Colonic mucosa (tissue), 4 donors: ENCODE measurements around the gene ZFPM1. TPM values are rescaled to one million over a fixed set of nuclear protein-coding genes. Genes with fewer than 3 reads are reported as not detected.

Source experiments
- DNase-seq: peaks from one replicate; pipeline ENCODE4 v3.0.0-alpha.2; 2020
- H3K27ac ChIP-seq: fragments of 200-600 bp; one replicate; pipeline ENCODE4 v1.8.0; 2021
- H3K27me3 ChIP-seq: fragments of 200-600 bp; one replicate; pipeline ENCODE4 v1.8.0; 2021
- H3K36me3 ChIP-seq: fragments of 200-600 bp; one replicate; pipeline ENCODE4 v1.8.0; 2021
- H3K4me1 ChIP-seq: fragments of 200-600 bp; one replicate; pipeline ENCODE4 v1.8.0; 2021; ENCODE audit warnings: mild to moderate bottlenecking
- H3K4me3 ChIP-seq: fragments of 200-600 bp; one replicate; pipeline ENCODE4 v1.8.0; 2021
- H3K9ac ChIP-seq, 2 donors: one replicate each; pipeline ENCODE4 v1.7.0; 2013; ENCODE audit warnings: control low read depth in 2 of 2, low read depth in 2 of 2, low read length in 2 of 2
- H3K9me3 ChIP-seq: fragments of 200-600 bp; one replicate; pipeline ENCODE4 v1.8.0; 2021
- CTCF ChIP-seq: fragments of 200-600 bp; IDR thresholded peaks from one replicate; pipeline ENCODE4 v1.8.0; 2022; ENCODE audit warnings: antibody characterized with exemption, mild to moderate bottlenecking
- intact Hi-C: fragments of 100-400 bp; cut with DNase I; formaldehyde crosslinking; loops from one replicate; pipeline ENCODE4 v1.14.1; 2022
- total RNA-seq, 2 donors: library from RNA; stranded (reverse); fragmentation: NEBNext Ultra II Directional in 1 of 2; extraction: Animal tissue kit (Norgen Biotek cat#: 25700) in 1 of 2; gene quantifications; one replicate each; pipeline ENCODE4 v1.2.1, GENCODE V29; 2021
- donor health status: healthy.
- donor health status: DM: no; HTN: no; CAD: no.
- donor health status: DM: no; HTN: no; CAD: no.

ZFPM1 gene
- total RNA-seq, 2 donors from 2014 or later, result 6.6 to 12.5 TPM

GRCh38 chr16:88531346-88531745 is 78.3 kb downstream of the ZFPM1 start:
- intact Hi-C loops, result no loop called here

GRCh38 chr16:88531931-88532433 is 78.9 kb downstream of the ZFPM1 start:
- Histone ChIP-seq H3K9me3 (no peaks in the 10 kb centered on the region), H3K36me3 (no peaks in the 10 kb centered on the region), H3K27me3 (no peaks in the 10 kb centered on the region), H3K4me3 (no peak overlapping the region), H3K4me1 (peaks cover 12% of the 10 kb centered on the region), H3K27ac (no peak overlapping the region), H3K9ac (no peak overlapping the region)
- TF ChIP-seq CTCF, result no peak
- DNase-seq, result no peak
- intact Hi-C loops, result no loop called here

More at GRCh38 chr16:88531346-88531745, 78.3 kb downstream of the ZFPM1 start:
- no peak for TF ChIP-seq CTCF
- H3K27me3 ChIP-seq, result no peaks in the 10 kb centered on the region
- no peaks in the 10 kb centered on the region for H3K36me3 ChIP-seq
- H3K9me3 ChIP-seq, result no peaks in the 10 kb centered on the region
- no peak overlapping the region for H3K9ac ChIP-seq
- H3K27ac ChIP-seq, result no peak overlapping the region
- H3K4me3 ChIP-seq, result no peak overlapping the region
- peaks cover 12% of the 10 kb centered on the region for H3K4me1 ChIP-seq
- no peak for DNase-seq

DNA sequence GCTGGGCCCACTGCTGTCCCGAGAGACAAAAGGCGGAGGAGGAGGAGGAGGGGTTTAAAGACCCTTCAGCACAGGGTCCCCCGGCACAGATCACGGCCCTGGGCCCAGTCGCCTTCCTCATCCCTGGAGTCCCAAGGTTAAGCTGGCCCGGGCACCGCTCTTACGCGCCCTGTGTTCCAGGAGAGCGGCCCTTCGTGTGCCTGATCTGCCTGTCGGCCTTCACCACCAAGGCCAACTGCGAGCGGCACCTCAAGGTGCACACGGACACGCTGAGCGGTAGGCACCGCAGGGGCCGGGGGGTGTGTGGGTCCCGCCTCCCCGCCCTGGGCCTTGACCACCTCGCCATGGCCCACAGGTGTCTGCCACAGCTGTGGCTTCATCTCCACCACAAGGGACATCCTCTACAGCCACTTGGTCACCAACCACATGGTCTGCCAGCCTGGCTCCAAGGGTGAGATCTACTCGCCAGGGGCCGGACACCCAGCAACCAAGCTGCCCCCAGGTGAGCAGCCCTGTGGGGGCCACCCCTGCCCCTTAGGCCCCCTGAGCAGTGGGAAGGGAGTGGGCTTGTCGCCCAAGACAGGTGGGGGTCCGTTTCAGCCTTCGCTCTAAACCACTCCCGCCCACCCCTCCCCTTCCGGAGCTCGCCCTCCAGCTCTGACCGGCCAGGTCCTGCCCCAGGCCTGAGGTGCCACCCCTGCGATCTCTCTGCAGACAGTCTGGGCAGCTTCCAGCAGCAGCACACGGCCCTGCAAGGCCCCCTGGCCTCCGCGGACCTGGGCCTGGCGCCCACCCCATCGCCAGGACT is 79.6 kb downstream of the ZFPM1 start:
- no peak overlapping the region for H3K27ac ChIP-seq
- no peaks in the 10 kb centered on the region for H3K9me3 ChIP-seq
- H3K4me3 ChIP-seq, result peak overlapping the region; percentile 33
- H3K36me3 ChIP-seq, result no peaks in the 10 kb centered on the region
- intact Hi-C loops, result no loop called here
- H3K27me3 ChIP-seq, result no peaks in the 10 kb centered on the region
- H3K9ac ChIP-seq, result no peak overlapping the region
- DNase-seq, result no peak
- peaks cover 7% of the 10 kb centered on the region for H3K4me1 ChIP-seq
- no peak for TF ChIP-seq CTCF

DNA sequence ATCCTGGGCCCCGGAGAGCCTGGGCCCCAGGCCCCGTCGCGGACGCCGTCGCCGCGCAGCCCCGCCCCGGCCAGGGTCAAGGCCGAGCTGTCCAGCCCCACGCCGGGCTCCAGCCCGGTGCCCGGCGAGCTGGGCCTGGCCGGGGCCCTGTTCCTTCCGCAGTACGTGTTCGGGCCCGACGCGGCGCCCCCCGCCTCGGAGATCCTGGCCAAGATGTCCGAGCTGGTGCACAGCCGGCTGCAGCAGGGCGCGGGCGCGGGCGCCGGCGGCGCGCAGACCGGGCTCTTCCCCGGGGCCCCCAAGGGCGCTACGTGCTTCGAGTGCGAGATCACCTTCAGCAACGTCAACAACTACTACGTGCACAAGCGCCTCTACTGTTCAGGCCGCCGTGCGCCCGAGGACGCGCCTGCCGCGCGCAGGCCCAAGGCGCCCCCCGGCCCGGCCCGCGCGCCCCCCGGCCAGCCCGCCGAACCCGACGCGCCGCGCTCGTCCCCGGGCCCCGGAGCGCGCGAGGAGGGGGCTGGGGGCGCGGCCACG is 80.4 kb downstream of the ZFPM1 start:
- no peaks in the 10 kb centered on the region for H3K36me3 ChIP-seq
- no peaks in the 10 kb centered on the region for H3K9me3 ChIP-seq
- peak overlapping the region; percentile 33 for H3K4me3 ChIP-seq
- DNase-seq, result no peak
- peaks cover 7% of the 10 kb centered on the region for H3K4me1 ChIP-seq
- intact Hi-C loops, result no loop called here
- no peak for TF ChIP-seq CTCF
- no peaks in the 10 kb centered on the region for H3K27me3 ChIP-seq
- H3K27ac ChIP-seq, result no peak overlapping the region
- peak overlapping the region in 1 of 2 donors; percentile 54 for H3K9ac ChIP-seq

DNA sequence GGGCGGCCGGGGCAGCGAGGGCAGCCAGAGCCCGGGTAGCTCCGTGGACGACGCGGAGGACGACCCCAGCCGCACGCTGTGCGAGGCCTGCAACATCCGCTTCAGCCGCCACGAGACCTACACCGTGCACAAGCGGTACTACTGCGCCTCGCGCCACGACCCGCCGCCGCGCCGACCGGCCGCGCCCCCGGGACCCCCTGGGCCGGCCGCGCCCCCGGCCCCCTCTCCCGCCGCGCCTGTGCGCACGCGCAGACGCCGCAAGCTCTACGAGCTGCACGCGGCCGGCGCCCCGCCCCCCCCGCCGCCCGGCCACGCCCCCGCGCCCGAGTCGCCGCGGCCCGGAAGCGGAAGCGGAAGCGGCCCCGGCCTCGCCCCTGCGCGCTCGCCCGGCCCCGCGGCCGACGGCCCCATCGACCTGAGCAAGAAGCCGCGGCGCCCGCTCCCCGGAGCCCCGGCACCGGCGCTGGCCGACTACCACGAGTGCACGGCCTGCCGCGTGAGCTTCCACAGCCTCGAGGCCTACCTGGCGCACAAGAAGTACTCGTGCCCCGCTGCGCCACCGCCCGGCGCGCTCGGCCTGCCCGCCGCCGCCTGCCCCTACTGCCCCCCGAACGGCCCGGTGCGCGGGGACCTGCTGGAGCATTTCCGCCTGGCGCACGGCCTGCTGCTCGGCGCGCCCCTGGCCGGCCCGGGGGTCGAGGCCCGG is 81.0 kb downstream of the ZFPM1 start:
- intact Hi-C loops, result no loop called here
- Histone ChIP-seq H3K4me3 (peak overlapping the region; percentile 59), H3K9me3 (no peaks in the 10 kb centered on the region), H3K27me3 (peaks cover 1% of the 10 kb centered on the region), H3K36me3 (no peaks in the 10 kb centered on the region), H3K4me1 (peaks cover 7% of the 10 kb centered on the region), H3K27ac (peak overlapping the region; percentile 66), H3K9ac (peak overlapping the region in 1 of 2 donors; percentile 96)
- DNase-seq, result peak; percentile 75
- TF ChIP-seq CTCF, result no peak
